ENCODE data around the gene RGS9. TPM values are rescaled to one million over a fixed set of nuclear protein-coding genes. Genes with fewer than 3 reads are reported as not detected.
A peak's percentile ranks its signal among the peaks of the same experiment; 100 is the strongest.

Gene RGS9
- total and polyA plus RNA-seq, 2 of the 13 experiments (the other 11 are each of a cell fraction or from before 2014, with no cell fraction given) = 0.44 to 0.74 TPM

DNA sequence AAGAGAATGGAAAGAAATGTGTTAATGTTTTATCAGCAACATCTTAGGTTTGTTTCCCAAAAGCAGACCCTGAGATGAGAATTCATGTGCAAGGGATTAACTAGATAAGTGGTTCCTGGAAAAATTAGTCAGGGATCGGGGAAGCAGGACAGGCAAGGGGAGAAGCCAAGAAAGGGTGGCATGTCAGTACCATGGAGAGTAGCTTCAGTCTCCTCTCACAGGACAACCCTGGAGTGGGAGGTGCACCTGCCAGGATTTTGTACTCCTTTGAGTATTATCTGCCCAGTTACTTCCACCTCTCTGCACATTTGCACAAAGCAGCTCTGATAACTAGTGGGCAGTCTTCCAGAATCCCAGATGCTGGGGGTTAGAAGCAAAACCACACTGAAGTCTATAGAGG is 117.0 kb downstream of the RGS9 start (continued):
- TF ChIP-seq, protein P1, sequence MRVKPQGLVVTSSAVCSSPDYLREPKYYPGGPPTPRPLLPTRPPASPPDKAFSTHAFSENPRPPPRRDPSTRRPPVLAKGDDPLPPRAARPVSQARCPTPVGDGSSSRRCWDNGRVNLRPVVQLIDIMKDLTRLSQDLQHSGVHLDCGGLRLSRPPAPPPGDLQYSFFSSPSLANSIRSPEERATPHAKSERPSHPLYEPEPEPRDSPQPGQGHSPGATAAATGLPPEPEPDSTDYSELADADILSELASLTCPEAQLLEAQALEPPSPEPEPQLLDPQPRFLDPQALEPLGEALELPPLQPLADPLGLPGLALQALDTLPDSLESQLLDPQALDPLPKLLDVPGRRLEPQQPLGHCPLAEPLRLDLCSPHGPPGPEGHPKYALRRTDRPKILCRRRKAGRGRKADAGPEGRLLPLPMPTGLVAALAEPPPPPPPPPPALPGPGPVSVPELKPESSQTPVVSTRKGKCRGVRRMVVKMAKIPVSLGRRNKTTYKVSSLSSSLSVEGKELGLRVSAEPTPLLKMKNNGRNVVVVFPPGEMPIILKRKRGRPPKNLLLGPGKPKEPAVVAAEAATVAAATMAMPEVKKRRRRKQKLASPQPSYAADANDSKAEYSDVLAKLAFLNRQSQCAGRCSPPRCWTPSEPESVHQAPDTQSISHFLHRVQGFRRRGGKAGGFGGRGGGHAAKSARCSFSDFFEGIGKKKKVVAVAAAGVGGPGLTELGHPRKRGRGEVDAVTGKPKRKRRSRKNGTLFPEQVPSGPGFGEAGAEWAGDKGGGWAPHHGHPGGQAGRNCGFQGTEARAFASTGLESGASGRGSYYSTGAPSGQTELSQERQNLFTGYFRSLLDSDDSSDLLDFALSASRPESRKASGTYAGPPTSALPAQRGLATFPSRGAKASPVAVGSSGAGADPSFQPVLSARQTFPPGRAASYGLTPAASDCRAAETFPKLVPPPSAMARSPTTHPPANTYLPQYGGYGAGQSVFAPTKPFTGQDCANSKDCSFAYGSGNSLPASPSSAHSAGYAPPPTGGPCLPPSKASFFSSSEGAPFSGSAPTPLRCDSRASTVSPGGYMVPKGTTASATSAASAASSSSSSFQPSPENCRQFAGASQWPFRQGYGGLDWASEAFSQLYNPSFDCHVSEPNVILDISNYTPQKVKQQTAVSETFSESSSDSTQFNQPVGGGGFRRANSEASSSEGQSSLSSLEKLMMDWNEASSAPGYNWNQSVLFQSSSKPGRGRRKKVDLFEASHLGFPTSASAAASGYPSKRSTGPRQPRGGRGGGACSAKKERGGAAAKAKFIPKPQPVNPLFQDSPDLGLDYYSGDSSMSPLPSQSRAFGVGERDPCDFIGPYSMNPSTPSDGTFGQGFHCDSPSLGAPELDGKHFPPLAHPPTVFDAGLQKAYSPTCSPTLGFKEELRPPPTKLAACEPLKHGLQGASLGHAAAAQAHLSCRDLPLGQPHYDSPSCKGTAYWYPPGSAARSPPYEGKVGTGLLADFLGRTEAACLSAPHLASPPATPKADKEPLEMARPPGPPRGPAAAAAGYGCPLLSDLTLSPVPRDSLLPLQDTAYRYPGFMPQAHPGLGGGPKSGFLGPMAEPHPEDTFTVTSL (CRISPR knock-in tag; IDR thresholded peaks at IDR 0.05; ENCODE audit: borderline replicate concordance) = no peak
- TF ChIP-seq RORA (CRISPR knock-in tag; IDR thresholded peaks at IDR 0.05) (no peak), MIER2 (CRISPR knock-in tag; IDR thresholded peaks at IDR 0.05) (peak; percentile 95)

DNA sequence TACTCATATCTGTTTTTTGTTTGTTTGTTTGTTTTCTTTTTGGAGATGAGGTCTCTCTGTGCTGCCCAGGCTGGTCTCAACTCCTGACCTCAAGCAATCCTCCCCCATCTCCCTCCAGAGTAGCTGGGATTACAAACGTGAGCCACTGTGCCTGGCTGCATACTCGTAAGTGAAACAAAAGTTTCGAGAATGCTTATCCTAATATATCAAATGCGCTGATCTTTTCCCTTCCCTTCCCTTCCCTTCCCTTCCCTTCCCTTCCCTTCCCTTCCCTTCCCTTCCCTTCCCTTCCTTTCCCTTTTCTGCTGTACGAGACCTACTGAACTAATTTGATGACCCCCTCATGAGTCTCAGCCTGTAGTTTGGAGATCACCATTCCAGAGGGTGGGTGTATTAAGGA is 122.1 kb downstream of the RGS9 start:
- Histone ChIP-seq H4K20me1 (ENCODE audit: insufficient read depth, low read length) (no peaks in the 10 kb centered on the region), H2AFZ (ENCODE audit: low read length) (no peak overlapping the region), H3K27ac (ENCODE audit: extremely low read length, insufficient read depth, low read length) (no peak overlapping the region), H3K4me3 (replicated peaks in 1 of 3; ENCODE audit: insufficient read depth in 1 of 3, low read depth in 2 of 3, low read length in 3 of 3) (no peak overlapping the region), H3K36me3 (replicated peaks in 1 of 2; ENCODE audit: control insufficient read depth in 1 of 2, insufficient read depth in 2 of 2, low read length in 2 of 2) (no peaks in the 10 kb centered on the region), H3K4me2 (ENCODE audit: low read depth, low read length) (no peak overlapping the region), H3K9me3 (ENCODE audit: low read length) (no peaks in the 10 kb centered on the region), H3K79me2 (ENCODE audit: insufficient read depth, low read length) (no peaks in the 10 kb centered on the region), H3K27me3 (ENCODE audit: control insufficient read depth in 1 of 2, insufficient read depth in 2 of 2, low read length in 2 of 2) (no peaks in the 10 kb centered on the region; a peak in 3 of 5 replicates), H3K4me1 (ENCODE audit: insufficient read depth, low read length) (no peaks in the 10 kb centered on the region), H3K9ac (ENCODE audit: insufficient read depth, low read depth, low read length) (no peak overlapping the region)
- TF ChIP-seq, protein P2, sequence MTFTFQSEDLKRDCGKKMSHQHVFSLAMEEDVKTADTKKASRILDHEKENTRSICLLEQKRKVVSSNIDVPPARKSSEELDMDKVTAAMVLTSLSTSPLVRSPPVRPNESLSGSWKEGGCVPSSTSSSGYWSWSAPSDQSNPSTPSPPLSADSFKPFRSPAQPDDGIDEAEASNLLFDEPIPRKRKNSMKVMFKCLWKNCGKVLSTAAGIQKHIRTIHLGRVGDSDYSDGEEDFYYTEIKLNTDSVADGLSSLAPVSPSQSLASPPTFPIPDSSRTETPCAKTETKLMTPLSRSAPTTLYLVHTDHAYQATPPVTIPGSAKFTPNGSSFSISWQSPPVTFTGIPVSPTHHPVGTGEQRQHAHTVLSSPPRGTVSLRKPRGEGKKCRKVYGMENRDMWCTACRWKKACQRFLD (CRISPR knock-in tag; IDR thresholded peaks at IDR 0.05; ENCODE audit: borderline replicate concordance) = no peak
- TF ChIP-seq PCBP1 (IDR thresholded peaks at IDR 0.05; ENCODE audit: borderline replicate concordance, low read depth, low read length) (0 out of 2 replicates have a peak, but pooled peaks have one; percentile 62), CBX1 (IDR thresholded peaks at IDR 0.05; ENCODE audit: low read depth) (no peak), HNRNPK (IDR thresholded peaks at IDR 0.05; ENCODE audit: low read depth, low read length, poor library complexity, severe bottlenecking) (peak; percentile 88), SMAD1 (CRISPR knock-in tag; IDR thresholded peaks at IDR 0.05; ENCODE audit: borderline replicate concordance, low read depth) (no peak), TBL1XR1 (IDR thresholded peaks at IDR 0.05; ENCODE audit: borderline replicate concordance, low read length, partially characterized antibody) (no peak), NBN (conservative IDR thresholded peaks at IDR 0.05) (no peak)
- WGBS (ENCODE audit: low lambda C conversion rate) = 41% methylated on average over 5 of the region's 5 CpGs
- DNase-seq (ENCODE audit: low spot score) = no peak
- no TSS peak for BruUV-seq (replicated peaks)
- intact Hi-C loops (cut with micrococcal nuclease; ENCODE audit: unreplicated experiment) (no loop called here), in situ Hi-C loops (cut with HindIII; ENCODE audit: extremely low pct_ligation_motif_present, low pct_unique_long_range_greater_than_20kb) (no loop called here)
- ChIA-PET POLR2A (no interaction called here), CTCF (ENCODE audit: low intra/inter-chr PET ratio, low total read pairs) (no interaction called here)
- FAIRE-seq = no peak
- no peak for ATAC-seq

Measured in HepG2 (cell line).